ENCODE data around the gene LTB.
"Not testable (repeated sequence)": the region's sequence is repeated elsewhere in the genome, so short reads cannot be mapped to it uniquely, and the experiment has no call there.

The LTB gene

DNA sequence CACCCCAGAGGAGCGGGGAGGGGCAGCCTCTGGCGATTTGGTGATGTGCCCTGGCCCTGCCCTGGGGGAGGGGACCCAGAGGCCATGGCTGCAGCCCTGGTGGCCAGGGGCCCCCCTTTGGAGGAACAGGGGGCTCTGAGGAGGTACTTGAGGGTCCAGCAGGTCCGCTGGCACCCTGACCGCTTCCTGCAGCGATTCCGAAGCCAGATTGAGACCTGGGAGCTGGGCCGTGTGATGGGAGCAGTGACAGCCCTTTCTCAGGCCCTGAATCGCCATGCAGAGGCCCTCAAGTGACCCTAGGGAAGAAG, 24.0 kb downstream of the LTB start:
- H3K4me3 ChIP-seq (ENCODE audit: low read depth in 1 of 2, low read length in 1 of 2), result peak overlapping the region; percentile 62 to 68
- H3K27ac ChIP-seq, result peak overlapping the region; percentile 98
- H3K4me1 ChIP-seq (ENCODE audit: control insufficient read depth in 1 of 2, insufficient read depth in 1 of 2, low read depth in 1 of 2, low read length in 1 of 2), result peaks cover 69 to 70% of the 10 kb centered on the region in 2 experiments

DNA sequence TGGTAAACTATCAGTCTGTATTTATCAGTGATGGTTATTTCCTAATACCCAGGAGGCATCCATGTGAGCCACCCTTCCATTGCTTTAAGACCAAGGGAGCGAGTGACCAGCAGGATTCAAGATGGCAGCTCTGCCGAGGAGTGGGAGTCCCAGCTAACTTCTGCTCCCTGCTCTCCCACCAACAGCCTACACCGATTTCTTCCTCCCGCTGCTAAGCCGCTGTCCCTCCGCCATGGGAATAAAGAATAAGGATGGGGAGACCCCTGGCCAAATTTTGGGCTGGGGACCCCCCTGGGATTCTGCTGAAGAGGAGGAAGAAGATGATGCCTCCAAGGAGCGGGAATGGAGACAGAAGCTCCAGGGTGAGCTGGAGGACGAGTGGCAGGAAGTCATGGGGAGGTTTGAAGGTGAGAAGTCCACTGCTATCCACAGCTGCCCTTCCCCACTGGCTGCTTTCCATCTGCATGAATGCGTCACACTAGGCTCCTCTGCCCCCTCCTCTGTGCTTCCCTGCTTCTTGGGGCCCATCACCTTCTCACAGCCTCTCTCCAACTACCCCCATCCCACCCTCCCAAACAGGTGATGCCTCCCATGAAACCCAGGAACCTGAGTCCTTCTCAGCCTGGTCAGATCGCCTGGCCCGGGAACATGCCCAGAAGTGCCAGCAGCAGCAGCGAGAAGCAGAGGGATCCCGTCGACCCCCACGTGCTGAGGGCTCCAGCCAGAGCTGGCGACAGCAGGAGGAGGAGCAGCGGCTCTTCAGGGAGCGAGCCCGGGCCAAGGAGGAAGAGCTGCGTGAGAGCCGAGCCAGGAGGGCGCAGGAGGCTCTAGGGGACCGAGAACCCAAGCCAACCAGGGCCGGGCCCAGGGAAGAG, 24.5 kb downstream of the LTB start:
- Histone ChIP-seq H3K27me3 (no peaks in the 10 kb centered on the region), H3K36me3 (no peaks in the 10 kb centered on the region), H3K4me1 (ENCODE audit: control insufficient read depth in 1 of 2, insufficient read depth in 1 of 2, low read depth in 1 of 2, low read length in 1 of 2) (peaks cover 75 to 76% of the 10 kb centered on the region in 2 experiments), H3K27ac (peak overlapping the region; percentile 98), H3K4me3 (ENCODE audit: low read depth in 1 of 2, low read length in 1 of 2) (peak overlapping the region; percentile 62 to 68), H3K9me3 (no peaks in the 10 kb centered on the region)
- TF ChIP-seq, protein P1, sequence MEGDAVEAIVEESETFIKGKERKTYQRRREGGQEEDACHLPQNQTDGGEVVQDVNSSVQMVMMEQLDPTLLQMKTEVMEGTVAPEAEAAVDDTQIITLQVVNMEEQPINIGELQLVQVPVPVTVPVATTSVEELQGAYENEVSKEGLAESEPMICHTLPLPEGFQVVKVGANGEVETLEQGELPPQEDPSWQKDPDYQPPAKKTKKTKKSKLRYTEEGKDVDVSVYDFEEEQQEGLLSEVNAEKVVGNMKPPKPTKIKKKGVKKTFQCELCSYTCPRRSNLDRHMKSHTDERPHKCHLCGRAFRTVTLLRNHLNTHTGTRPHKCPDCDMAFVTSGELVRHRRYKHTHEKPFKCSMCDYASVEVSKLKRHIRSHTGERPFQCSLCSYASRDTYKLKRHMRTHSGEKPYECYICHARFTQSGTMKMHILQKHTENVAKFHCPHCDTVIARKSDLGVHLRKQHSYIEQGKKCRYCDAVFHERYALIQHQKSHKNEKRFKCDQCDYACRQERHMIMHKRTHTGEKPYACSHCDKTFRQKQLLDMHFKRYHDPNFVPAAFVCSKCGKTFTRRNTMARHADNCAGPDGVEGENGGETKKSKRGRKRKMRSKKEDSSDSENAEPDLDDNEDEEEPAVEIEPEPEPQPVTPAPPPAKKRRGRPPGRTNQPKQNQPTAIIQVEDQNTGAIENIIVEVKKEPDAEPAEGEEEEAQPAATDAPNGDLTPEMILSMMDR (IDR thresholded peaks at IDR 0.05), result no peak

More for the DNA sequence above, 24.0 kb downstream of the LTB start:
- TF ChIP-seq, protein P1 (IDR thresholded peaks at IDR 0.05), result no peak
- H3K36me3 ChIP-seq, result no peaks in the 10 kb centered on the region
- no peaks in the 10 kb centered on the region for H3K9me3 ChIP-seq
- H3K27me3 ChIP-seq, result no peaks in the 10 kb centered on the region

DNA sequence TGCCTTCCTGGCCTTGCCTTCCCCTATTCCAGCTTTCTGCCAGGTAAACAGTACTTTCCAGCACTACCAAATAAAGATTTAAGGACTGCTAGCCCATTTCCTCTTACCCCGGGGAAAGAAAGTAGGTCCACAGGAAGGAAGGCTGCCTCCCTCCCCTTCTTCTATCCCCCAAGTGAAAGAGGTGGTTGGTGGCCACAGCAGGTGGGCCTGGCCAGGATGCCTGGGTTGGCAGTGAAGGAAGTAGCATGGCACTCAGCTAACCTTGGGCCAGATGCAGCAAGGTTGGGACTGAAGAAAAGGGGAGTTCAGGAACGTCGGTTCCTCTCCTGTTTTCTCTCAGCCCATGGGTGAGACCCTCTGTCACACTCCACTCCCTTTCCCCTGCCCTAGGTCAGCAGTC, 25.9 kb downstream of the LTB start:
- Histone ChIP-seq H3K4me3 (ENCODE audit: low read depth in 1 of 2, low read length in 1 of 2) (no peak overlapping the region), H3K27ac (peak overlapping the region; percentile 98), H3K36me3 (no peaks in the 10 kb centered on the region), H3K9me3 (no peaks in the 10 kb centered on the region), H3K27me3 (no peaks in the 10 kb centered on the region), H3K4me1 (ENCODE audit: control insufficient read depth in 1 of 2, insufficient read depth in 1 of 2, low read depth in 1 of 2, low read length in 1 of 2) (peaks cover 76 to 78% of the 10 kb centered on the region in 2 experiments)
- TF ChIP-seq, protein P1 (IDR thresholded peaks at IDR 0.05), result no peak

DNA sequence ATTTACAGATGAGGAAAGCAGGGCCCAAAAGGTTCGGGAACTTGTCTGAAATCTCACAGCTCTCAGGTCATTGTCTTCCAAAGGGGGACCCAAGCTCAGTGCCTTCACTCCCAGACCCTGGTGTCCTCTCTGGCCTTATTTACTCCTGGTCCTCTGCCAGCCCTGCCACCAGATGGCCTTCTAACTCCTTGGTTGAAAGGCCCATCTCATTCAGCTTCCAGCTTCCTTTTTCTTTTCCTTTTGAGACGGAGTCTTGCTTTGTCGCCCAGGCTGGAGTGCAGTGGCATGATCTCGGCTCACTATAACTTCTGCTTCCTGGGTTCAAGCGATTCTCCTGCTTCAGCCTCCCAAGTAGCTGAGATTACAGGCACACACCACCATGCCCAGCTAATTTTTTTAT, 30.9 kb downstream of the LTB start:
- H3K4me3 ChIP-seq (ENCODE audit: low read depth in 1 of 2, low read length in 1 of 2), result peak overlapping the region in 1 of 2 experiments; percentile 42
- not testable (repeated sequence) for H3K27me3 ChIP-seq, H3K9me3 ChIP-seq, H3K36me3 ChIP-seq
- TF ChIP-seq, protein P1 (IDR thresholded peaks at IDR 0.05), result peak; percentile 87
- peaks cover 62 to 64% of the 10 kb centered on the region in 2 experiments for H3K4me1 ChIP-seq (ENCODE audit: control insufficient read depth in 1 of 2, insufficient read depth in 1 of 2, low read depth in 1 of 2, low read length in 1 of 2)
- H3K27ac ChIP-seq, result peak overlapping the region; percentile 69

DNA sequence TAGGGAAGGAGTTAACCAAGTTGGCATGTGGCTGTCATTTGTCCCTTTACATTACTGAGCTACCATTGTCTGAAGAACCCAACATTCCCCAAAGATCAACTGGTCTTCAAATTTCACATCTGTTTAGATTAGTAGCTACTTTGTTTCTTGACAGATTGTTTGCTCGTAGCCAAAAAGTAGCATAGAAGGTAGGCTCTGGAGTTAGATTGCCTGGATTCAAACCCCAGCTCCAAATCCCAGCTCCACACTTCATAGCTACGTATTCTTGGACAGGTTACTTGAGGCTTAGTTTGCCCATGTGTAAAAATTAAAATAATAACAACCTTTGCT, 33.7 kb downstream of the LTB start:
- Histone ChIP-seq H3K4me1 (ENCODE audit: control insufficient read depth in 1 of 2, insufficient read depth in 1 of 2, low read depth in 1 of 2, low read length in 1 of 2) (peaks cover 57 to 60% of the 10 kb centered on the region in 2 experiments), H3K27me3 (no peaks in the 10 kb centered on the region), H3K27ac (peak overlapping the region; percentile 89), H3K9me3 (no peaks in the 10 kb centered on the region), H3K36me3 (no peaks in the 10 kb centered on the region), H3K4me3 (ENCODE audit: low read depth in 1 of 2, low read length in 1 of 2) (no peak overlapping the region)
- TF ChIP-seq, protein P1 (IDR thresholded peaks at IDR 0.05), result no peak

Data from neutrophil (primary cell).